Testis (tissue), 3 donors: ENCODE data around the gene WFIKKN1. TPM values are rescaled to one million over a fixed set of nuclear protein-coding genes. Genes with fewer than 3 reads are reported as not detected.
A peak's percentile ranks its signal among the peaks of the same experiment; 100 is the strongest.

Experiments used
- DNase-seq: peaks from one replicate; pipeline ENCODE4 v3.0.0-alpha.2; 2019
- H3K27ac ChIP-seq, 2 donors: fragments of 200-600 bp; sonication (generic); one replicate each; pipeline ENCODE4 v1.5.1; 2019
- H3K27me3 ChIP-seq: fragments of 200-600 bp; sonication (generic); one replicate; pipeline ENCODE4 v1.5.1; 2019
- H3K36me3 ChIP-seq: fragments of 200-600 bp; sonication (generic); one replicate; pipeline ENCODE4 v1.5.1; 2017; ENCODE audit warnings: low read depth; ENCODE audit errors: missing control alignments
- H3K4me1 ChIP-seq: fragments of 200-600 bp; sonication (generic); one replicate; pipeline ENCODE4 v1.5.1; 2019
- H3K4me3 ChIP-seq, 2 donors: fragments of 200-600 bp; sonication (generic); one replicate each; pipeline ENCODE4 v1.5.1; 2017 to 2019
- H3K9me3 ChIP-seq: fragments of 200-600 bp; sonication (generic); one replicate; pipeline ENCODE4 v1.5.1; 2017
- POLR2A ChIP-seq: fragments of 450-650 bp; IDR thresholded peaks from one replicate; pipeline ENCODE4 v1.6.1; 2017; ENCODE audit warnings: antibody characterized with exemption, mild to moderate bottlenecking, moderate library complexity
- WGBS, 2 donors: methylation state at CpG; one replicate each; pipeline ENCODE4 v1.1.5; 2018; 5-methylcytosine and 5-hydroxymethylcytosine counted together
- intact Hi-C: fragments of 100-400 bp; cut with DNase I; formaldehyde crosslinking; loops from one replicate; pipeline ENCODE4 v1.15.1; 2023; ENCODE audit warnings: low total_unique reads
- polyA plus RNA-seq: library from polyadenylated mRNA; stranded (reverse); fragments of 350-450 nt; fragmentation: Illumina TruSeq; extraction: RNeasy Lipid Tissue Mini Kit (QIAGEN cat#74804); gene quantifications from one replicate; pipeline ENCODE4 v1.2.3, GENCODE V29; 2014; ENCODE audit warnings: low read depth, low replicate concordance; ENCODE audit not compliant: insufficient read depth
- total RNA-seq, 2 donors: library from RNA; depleted of rRNA; stranded (reverse); fragments of >200 nt; gene quantifications; one replicate each; pipeline ENCODE4 v1.2.3, GENCODE V29; 2016
- TF ChIP-seq, protein P1 (sequence below), 3 experiments: fragments of 450-650 bp in 2 of 3; fragments of 200-600 bp in 1 of 3; sonication (generic) in 1 of 3; IDR thresholded peaks; one replicate each; pipeline ENCODE4 v1.5.1; 2016 to 2019; ENCODE audit warnings: antibody characterized with exemption in 3 of 3, mild to moderate bottlenecking in 2 of 3, moderate library complexity in 1 of 3

Gene WFIKKN1
- total and polyA plus RNA-seq, 3 donors from 2014 or later, result 1.1 to 10.5 (median 3.5) TPM

DNA sequence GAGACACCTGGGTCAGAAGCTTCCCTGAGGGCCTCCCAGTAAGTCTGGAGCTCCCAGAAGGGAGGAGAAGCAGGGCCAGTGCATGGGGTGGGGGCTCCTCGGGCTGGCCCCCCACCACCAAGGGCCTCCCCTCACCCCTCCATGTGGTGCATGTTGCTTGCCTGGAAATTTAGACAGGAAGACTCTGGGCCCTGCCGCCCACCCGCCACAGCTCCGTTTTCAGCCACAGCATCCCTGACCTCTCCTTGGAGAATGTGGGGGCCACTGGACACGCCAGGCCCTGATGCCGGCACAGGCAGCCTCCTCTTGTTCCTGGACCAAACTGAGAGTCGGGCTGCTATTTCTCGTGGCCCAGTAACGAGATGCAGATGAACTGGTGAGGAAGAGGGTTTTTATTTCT lies 8.1 kb downstream of the WFIKKN1 start:
- H3K4me1 ChIP-seq, result peaks cover 28% of the 10 kb centered on the region
- 42 to 64% methylated on average over 6 to 9 of the region's 9 CpGs for WGBS, 2 donors

DNA sequence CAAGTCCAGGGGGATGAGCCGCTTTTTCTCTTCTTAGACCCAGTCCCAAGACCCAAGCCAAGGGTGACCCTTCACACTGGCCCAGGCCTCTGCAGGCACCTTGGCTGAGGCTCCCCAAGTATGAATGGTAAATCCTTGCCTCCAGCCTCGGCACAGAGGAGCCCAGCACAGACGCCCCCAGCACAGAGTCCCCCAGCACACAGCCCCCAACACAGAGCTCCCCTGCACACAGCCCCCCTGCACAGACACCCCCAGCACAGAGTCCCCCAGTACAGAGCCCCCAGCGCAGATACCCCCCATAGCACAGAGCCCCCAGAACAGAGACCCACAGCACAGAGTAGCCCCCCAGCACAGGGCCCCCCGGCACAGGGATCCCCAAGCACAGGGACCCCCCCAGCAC lies 9.8 kb downstream of the WFIKKN1 start:
- 40 to 83% methylated on average over 1 to 5 of the region's 5 CpGs for WGBS, 2 donors
- no peak overlapping the region for H3K27ac ChIP-seq
- no peak overlapping the region for H3K4me3 ChIP-seq
- intact Hi-C loops, result no loop called here
- DNase-seq, result no peak
- H3K4me1 ChIP-seq, result peaks cover 24% of the 10 kb centered on the region
- H3K36me3 ChIP-seq, result no peaks in the 10 kb centered on the region
- no peaks in the 10 kb centered on the region for H3K27me3 ChIP-seq
- TF ChIP-seq, protein P1, sequence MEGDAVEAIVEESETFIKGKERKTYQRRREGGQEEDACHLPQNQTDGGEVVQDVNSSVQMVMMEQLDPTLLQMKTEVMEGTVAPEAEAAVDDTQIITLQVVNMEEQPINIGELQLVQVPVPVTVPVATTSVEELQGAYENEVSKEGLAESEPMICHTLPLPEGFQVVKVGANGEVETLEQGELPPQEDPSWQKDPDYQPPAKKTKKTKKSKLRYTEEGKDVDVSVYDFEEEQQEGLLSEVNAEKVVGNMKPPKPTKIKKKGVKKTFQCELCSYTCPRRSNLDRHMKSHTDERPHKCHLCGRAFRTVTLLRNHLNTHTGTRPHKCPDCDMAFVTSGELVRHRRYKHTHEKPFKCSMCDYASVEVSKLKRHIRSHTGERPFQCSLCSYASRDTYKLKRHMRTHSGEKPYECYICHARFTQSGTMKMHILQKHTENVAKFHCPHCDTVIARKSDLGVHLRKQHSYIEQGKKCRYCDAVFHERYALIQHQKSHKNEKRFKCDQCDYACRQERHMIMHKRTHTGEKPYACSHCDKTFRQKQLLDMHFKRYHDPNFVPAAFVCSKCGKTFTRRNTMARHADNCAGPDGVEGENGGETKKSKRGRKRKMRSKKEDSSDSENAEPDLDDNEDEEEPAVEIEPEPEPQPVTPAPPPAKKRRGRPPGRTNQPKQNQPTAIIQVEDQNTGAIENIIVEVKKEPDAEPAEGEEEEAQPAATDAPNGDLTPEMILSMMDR (IDR thresholded peaks at IDR 0.05), result no peak
- TF ChIP-seq POLR2A, result no peak
- H3K9me3 ChIP-seq, result no peaks in the 10 kb centered on the region

More for the DNA sequence above, 8.1 kb downstream of the WFIKKN1 start:
- no peaks in the 10 kb centered on the region for H3K9me3 ChIP-seq
- no peak overlapping the region for H3K27ac ChIP-seq
- H3K36me3 ChIP-seq, result no peaks in the 10 kb centered on the region
- TF ChIP-seq, protein P1 (IDR thresholded peaks at IDR 0.05), result no peak
- TF ChIP-seq POLR2A, result no peak
- no peaks in the 10 kb centered on the region for H3K27me3 ChIP-seq
- intact Hi-C loops, result loop anchor here (10.0 kb wide), 1 partner anchor 54 kb away; no protein-coding TSS in a partner anchor
- no peak overlapping the region for H3K4me3 ChIP-seq
- no peak for DNase-seq

DNA sequence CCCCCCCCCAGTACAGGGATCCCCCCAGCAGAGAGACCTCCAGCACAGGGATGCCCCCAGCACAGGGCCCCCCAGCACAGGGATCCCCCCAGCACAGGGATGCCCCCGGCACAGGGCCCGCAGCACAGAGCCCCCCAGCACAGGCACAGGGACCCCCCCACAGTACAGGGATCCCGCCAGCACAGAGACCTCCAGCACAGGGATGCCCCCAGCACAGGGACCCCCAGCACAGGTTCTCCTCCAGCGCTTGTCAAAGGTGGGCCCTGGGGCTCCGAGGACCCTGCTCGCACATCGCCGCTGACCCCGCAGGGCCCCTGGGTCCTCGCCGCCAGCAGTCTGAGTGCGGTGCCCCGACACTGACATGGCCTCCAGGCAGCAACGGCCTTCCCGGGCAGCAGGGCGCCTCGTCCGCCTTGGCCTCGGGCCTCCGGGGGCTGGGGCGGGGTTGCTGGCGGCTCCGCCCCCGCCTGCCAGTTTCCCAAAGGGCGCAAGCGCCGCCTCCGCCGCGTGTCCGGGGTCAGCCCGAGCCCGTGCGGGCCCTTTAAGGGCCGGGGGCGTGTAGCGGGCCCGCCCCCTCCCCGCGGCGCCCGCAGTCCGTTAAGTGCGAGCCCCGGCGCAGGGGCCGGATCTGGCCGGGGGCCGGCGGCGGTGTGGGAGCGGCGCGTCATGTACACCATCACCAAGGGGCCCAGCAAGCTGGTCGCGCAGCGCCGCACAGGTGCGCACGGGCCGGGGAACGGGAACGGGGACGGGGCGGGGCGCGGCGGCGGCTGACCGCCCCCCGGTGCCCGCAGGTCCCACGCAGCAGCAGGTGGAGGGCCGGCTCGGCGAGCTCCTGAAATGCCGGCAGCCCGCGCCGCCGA lies 10.8 kb downstream of the WFIKKN1 start, which contains the start of gene MCRIP2:
TSS of gene MCRIP2 (plus strand) at position 503 of the 863 bp plus-strand sequence. CDS start at position 667, 164 bp downstream.
- peak; percentile 88 for DNase-seq
- Histone ChIP-seq H3K9me3 (no peaks in the 10 kb centered on the region), H3K27ac (peak within 1 kb of the TSS; percentile 88 to 89), H3K36me3 (no peaks in the 10 kb centered on the region), H3K27me3 (no peaks in the 10 kb centered on the region), H3K4me3 (peak within 1 kb of the TSS; percentile 72 to 74), H3K4me1 (peaks cover 21% of the 10 kb centered on the region)
- intact Hi-C loops, result no loop called here
- TF ChIP-seq, protein P1 (IDR thresholded peaks at IDR 0.05), result peak in 1 of 3 experiments; percentile 1
- no peak for TF ChIP-seq POLR2A
- 1% methylated on average over 36 of the region's 81 CpGs; no CpG with 5 or more reads in 1 of the 2 donors for WGBS, 2 donors

DNA sequence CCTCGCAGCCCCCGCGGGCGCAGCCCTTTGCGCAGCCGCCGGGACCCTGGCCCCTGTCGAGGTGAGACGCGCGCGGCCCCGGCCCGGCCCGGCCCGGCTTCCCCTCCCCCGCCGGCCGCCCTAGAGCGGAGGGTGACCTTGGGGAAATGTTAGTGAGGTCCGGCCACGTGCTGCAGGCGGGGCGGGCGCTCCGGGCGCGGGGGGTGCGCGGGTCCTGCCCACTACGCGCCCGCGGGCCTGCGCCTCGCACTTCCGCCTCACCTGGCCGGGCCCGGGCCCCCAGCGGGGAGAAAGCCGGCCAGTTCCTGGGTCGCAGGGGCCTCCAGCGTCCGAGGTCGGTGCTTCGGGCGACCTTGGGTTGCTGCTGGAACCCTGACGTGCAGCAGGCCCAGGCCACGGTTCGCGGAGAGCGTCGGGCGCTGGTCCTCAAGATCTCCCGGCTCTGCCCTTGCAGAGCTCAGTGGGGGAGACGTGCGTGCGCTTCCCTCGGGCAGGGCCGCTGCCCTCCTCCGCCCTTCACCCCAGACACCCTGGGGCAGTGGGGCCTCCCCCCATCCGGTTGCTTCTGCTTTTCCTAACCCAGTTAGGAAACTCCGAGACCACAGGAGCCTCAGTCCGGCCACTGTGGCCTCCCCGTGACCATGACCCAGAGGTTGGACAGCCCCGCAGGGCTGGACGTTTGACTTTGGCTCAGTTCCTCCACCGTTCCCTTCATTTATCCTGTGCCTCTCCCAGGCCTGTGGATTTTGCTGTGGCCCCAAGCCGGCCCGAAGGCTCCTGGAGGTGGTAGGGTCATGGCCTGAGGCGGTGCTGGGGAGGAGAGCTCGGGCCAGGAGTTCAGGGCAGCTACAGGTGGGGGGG lies 11.6 kb downstream of the WFIKKN1 start:
- Histone ChIP-seq H3K27ac (peak overlapping the region; percentile 72 to 89), H3K27me3 (no peaks in the 10 kb centered on the region), H3K4me1 (peaks cover 18% of the 10 kb centered on the region), H3K9me3 (no peaks in the 10 kb centered on the region), H3K36me3 (no peaks in the 10 kb centered on the region), H3K4me3 (peak overlapping the region; percentile 72 to 74)
- intact Hi-C loops, result no loop called here
- TF ChIP-seq, protein P1 (IDR thresholded peaks at IDR 0.05), result no peak
- TF ChIP-seq POLR2A, result no peak
- peak; percentile 85 for DNase-seq
- WGBS, 2 donors, result 2 to 3% methylated on average over 8 to 52 of the region's 72 CpGs
